HT1080 (cell line): ENCODE results near the gene SCGB1C1. TPM values are rescaled to one million over a fixed set of nuclear protein-coding genes. Genes with fewer than 3 reads are reported as not detected.
A peak's percentile ranks its signal among the peaks of the same experiment; 100 is the strongest.
"Not testable (repeated sequence)": the region's sequence is repeated elsewhere in the genome, so short reads cannot be mapped to it uniquely, and the experiment has no call there.

Source experiments
- DNase-seq: peaks from one replicate; pipeline ENCODE4 v3.0.0-alpha.2; 2015; ENCODE audit warnings: low read depth
- total RNA-seq: library from RNA; depleted of rRNA; stranded (reverse); fragments of >200 nt; shearing (Covaris generic); gene quantifications from 2 replicates; pipeline ENCODE4 v1.2.3, GENCODE V29; 2014

Gene SCGB1C1
- total RNA-seq, 1 experiment from 2014 or later, result not detected

DNA sequence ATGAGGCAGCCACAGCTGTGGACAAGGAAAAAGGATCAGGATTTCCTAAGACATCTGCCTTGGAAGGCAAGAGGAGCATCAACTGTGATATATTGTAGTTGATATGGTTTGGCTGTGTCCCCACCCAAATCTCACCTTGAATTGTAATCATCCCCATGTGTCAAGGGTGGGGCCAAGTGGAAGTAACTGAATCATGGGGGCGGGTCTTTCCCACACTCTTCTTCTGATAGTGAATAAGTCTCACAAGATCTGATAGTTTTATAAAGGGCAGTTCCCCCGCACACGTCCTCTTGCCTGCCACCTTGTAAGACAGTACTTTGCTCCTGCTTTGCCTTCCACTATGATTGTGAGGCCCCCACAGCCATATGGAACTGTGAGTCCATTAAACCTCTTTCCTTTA is 24.8 kb downstream of the SCGB1C1 start:
- DNase-seq, result no peak

DNA sequence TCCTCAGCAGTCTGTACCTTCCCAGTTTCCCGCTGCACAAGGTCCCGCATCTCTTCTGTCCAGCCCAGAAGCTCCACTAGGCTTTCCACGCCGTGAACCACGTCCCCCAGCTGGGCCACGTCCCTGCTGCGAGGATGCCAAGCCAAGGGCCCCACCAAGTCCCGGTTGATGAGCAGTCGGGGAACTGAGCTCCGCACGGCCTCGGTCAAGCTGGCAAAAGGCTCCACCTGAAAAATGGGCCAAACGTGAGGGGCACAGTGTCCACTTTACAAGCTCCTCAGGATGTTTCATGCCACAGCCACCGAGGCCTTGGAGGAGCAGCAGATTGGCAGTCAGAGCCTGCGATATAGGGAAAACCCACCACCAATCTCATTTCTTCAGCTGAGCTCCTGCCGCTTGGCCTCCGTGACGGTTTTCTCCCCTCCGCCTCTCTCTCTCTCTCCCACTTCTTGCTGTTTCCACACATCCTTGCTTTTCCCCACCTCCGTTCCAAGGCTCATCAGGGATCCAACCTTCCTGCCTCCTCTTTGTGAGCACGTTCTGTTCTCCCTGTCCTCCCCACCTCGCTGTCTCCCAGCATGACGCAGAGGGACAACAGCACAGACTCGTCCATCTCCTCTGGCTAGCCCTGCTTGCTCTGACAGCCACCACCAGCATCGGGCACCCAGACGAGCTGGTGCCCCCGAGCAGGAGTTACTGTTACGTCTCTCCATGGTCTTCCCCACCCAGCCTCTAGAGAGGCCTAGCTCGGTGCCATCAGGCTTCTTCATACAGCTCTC is 26.1 kb downstream of the SCGB1C1 start:
- DNase-seq, result no peak

DNA sequence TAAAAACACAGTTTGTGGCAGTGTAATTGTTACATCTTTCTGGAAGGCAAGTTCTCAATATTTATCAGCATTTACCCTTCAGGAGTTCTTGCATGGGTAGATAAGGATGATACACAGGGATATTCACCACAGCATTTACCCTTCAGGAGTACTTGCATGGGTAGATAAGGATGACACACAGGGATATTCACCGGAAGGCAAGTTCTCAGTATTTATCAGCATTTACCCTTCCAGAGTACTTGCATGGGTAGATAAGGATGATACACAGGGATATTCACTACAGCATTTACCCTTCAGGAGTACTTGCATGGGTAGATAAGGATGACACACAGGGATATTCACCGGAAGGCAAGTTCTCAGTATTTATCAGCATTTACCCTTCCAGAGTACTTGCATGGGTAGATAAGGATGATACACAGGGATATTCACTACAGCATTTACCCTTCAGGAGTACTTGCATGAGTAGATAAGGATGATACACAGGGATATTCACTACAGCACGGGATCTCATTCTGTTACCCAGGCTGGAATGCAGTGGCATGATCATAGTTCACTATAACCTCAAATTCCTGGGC is 27.9 kb downstream of the SCGB1C1 start:
- DNase-seq, result not testable (repeated sequence)

DNA sequence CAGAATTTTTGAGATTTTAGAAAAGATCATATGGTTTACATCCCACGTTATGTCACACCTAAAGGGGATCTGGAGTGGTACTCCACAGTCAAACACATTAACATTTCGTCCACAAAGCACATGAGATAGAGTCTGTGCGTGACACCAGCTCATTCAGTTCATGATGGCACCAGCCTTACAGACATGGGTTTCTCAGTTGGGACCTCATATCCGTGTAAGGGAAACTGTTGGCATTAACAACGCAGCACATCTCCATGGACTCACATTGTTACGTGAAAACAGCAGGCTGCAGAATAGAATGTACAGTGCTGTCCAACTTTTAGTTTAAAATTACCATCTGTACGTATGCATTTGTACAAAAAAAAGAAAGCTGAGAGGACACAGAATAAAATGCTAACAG is 28.7 kb downstream of the SCGB1C1 start:
- no peak for DNase-seq

DNA sequence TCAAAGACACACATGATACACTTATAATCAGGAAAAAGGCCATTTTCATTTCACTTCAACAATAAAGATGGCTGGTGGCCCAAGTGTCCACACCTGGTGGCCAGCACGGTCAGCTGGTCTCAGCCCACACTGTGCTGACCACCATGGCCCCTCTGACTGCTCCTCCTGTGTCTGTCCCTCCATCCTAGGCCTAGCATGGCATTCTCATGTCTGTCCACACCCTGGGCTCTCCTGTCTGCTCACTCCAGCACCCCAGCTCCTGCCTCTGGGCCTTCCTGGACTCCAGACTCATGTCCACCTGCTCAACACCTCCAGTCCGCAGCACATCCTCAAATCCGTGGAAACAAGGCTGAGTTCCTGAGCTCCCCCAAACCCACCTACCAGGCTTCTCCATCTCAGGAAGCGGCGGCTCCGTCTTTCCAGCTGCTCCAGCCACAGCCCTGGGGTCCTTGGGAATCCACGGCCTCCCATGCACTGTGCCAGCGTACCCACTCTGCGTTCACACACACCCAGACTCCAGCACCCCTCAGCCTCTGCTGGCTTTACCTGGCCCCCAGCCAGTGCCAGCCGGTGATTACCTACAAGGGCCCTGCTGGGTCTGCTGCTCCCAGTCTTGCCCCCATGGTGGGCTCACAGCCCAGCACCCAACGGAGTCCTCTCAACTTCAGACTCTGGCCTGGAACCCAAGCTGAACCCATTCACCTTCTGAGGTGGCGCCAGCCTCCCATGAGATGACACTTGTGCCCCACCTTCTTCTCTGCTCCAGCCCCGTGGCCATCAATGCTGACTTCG is 29.3 kb downstream of the SCGB1C1 start:
- no peak for DNase-seq

DNA sequence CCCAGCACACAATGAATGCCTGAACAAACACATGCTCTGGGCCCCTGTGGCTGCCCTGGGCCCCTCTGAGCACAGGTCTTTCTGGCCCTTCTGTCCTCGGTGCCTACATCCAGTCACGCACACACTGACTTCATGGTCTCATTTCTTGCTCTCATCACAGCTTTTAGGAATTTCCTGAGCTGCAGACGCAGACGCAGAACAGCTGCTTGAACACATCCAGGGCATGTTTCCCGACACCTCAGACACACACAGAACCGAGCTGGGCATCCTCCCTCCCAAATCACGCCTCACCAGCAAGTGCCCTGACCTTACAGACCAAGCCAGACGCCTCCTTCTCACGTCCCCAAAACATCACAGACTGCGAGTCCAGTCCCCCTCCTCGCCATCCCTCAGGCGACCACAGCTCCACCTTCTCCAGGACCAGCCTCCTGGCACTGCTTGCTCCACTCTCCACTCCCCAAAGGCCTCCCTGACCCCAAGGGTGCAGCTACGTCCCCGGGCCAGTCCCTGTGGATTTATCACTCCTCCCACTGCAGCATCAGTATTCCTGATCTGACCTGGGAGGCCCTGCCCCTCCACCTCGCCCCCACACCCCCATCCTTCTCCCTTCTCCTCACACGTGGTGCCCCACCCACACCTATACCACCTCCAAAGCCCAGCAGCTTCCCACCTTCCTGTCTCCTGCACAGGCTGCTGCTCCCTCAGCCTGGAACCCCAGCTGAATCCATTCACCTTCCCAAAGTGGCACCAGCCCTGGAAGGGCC is 30.3 kb downstream of the SCGB1C1 start:
- no peak for DNase-seq

- DNase-seq, result no peak
Observed at GRCh38 chr11:223884-224283, 31.0 kb downstream of the SCGB1C1 start.

GRCh38 chr11:224424-224823 is 31.5 kb downstream of the SCGB1C1 start:
- no peak for DNase-seq

DNA sequence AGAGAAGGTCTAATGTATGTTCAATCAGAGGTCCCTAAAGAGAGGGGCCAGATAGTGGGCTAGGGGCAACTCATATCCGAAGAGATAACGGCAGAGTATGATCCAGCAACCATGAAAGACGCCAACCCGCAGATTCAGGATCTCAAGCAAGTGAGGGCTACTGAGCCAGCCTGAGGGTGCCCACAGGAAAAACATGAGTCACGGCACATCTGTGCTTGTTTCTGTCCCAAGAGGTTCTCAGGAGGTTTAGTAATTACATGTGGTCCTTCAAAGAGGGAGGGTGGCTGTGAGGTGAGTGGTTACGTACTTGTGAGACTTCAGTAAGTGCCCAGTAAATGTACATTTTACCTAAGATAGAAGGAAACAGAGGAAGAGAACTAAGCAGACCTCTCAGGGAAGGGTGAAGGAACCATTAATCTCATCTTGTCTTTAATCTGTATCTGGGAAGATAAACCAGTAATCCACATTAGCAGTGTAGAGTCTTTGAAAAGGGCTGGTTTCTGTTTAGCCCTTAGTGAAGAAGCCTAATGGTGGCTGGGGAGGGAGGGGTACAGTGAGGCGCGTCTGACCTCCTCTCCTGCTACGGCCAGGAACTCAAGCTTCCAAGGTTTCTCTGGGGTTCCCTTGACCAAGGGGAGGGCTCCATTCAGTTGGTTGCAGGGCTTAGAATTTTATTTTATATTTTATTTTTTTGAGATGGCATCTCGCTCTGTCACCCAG is 33.0 kb downstream of the SCGB1C1 start:
- DNase-seq, result peak; percentile 89

DNA sequence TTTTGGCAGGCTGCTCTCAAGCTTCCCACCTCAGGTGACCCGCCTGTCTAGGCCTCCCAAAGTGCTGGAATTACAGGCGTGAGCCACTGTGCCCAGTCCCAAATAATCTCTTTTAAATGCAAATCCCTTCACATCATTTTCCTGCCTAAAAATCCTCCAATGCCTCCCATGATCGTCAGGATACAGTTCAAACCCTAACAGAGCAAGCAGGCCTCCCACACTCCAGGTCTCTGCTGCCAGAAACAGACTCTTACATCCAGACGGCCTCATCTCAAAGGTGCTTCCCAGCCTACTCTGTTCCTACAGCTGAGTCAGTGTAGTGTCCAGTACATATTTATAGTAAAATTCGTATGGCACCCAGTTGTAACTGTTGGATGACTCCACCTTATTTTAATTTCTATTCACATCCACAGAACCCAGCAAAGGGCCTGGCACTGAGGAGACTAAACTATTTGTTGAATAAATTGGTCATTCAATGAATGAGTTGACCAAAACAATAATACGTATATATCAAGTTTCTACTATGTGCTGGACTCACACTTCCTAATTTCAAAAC is 35.0 kb downstream of the SCGB1C1 start:
- no peak for DNase-seq

DNA sequence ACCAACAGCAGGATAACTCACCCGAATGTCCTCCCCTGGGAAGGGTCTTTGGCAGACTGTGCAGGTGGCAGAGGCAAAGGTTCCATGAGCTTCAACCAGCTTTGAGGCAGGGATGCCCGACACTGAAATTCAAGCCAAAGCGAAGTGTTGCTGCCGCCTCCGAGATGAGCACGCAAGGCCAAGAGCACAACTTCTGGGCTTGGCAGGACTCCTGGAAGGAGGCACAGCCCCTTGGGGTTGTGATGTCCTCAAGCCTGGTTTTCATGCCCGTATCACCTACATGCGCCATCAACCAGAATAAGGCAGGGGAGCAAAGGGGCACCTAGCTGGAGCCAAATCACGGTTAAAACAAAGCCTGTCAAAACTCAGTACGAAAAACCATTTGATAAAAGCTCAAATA is 37.6 kb downstream of the SCGB1C1 start:
- no peak for DNase-seq

DNA sequence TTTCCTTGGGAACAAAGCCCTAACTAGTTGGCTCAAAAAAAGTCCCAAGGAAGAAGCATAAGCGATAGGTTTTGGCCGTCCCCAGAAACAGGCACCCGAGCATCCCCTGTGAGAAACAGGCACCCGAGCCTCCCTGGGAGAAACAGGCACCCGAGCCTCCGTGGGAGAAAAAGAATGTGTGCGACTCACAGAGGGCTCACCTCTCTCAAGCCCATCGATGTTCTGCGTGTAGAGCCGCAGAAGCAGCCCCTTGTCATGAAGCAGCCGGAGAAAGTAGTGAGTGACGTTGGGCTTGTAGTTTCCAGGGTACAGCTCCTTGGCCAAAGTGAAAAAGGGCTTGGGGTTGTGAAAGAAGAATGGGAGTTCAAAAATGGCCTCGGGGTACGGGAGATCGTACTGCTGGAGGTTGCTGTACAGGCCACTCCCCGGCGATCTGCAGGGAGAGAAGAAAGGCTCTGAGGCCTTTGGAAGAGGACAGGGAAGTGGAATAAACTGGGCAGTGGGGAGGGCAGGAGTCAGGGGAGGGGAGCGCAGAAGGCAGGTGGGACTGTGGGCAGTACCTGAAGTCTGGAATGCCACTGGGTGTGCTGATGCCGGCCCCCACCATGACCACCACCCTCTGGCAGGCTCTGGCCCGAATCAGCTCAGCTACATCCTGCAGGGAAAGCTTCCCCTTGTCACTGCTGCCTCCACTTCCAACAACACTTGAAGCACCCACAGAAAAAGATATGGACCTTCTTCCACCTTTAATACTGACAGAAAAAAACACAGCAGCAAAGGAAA is 40.1 kb downstream of the SCGB1C1 start:
- DNase-seq, result no peak

DNA sequence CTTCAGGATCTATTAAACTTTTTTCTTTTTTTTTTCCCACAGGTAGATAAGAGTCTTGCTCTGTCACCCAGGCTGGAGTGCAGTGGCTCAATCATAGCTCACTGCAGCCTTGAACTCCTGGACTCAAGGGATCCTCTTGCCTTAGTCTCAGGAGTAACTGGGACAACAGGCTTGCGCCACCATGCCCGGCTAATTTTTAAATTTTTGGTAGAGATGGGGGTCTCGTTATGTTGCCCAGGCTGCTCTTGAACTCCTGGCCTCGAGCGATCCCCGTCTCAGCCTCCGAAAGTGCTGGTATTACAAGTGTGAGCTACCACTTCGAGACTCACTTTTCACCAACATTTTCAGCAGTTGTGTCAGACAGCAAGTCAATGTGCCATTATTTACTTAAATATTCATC is 42.3 kb downstream of the SCGB1C1 start:
- no peak for DNase-seq

- no peak for DNase-seq
Observed at GRCh38 chr11:235609-235996, 42.7 kb downstream of the SCGB1C1 start.

GRCh38 chr11:235997-236773 is 43.3 kb downstream of the SCGB1C1 start, which contains the start of gene SIRT3:
Gene SIRT3, minus strand, starts transcription at chr11:236342. Its CDS starts 14 bp downstream, at chr11:236328.
- peak; percentile 54 for DNase-seq

DNA sequence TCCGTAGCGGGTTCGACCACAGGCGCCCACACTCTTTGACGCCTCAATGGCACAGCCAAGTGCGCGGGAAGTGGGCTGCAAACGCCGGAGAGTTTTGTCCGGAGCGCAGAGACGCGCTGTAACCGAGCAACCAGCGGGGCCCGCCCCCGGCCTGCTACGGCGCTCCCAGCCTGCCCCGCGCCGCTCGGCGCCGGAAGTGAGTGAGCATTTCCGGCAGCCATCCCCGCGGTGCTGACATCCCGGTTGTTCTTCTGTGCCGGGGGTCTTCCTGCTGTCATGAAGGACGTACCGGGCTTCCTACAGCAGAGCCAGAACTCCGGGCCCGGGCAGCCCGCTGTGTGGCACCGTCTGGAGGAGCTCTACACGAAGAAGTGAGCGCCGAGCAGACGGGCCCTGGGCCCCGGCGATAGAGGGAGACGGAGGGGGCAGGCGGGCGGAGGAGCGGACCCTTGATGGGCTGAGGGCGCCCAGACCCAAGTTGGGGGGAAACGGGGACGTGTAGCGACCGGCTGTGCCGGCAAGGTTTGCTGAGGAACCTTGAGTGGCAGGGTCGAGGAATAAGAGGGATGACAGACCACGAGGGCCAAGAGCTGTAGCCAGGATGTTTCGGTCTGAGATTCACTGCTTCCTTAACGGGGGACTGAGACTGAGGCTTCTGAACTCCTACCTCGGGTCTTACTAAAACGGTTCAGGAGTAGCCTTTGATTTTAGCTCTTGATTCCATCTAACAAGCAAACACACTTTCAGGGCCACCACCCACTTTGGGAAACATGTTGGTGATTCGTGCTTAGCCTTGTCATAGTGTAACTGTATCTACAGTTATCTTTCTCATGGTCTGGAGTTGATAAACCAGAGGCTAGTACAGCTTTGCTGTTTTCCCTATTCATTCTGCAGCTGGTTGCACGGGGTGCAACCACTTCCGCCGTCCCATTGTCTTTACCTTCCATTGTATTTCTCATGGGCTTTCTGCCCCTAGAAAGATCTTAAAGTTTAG is 44.2 kb downstream of the SCGB1C1 start, which contains the start of gene PSMD13:
PSMD13 (plus strand) TSS at position 203 of the 994 bp plus-strand sequence; CDS start at position 277, 74 bp downstream.
- peak; percentile 82 for DNase-seq

- DNase-seq, result not testable (repeated sequence)
Observed at GRCh38 chr11:238346-238745, 45.5 kb downstream of the SCGB1C1 start.
